Ovary (tissue), 3 donors: ENCODE measurements around the gene GPR26.

Source experiments
- CTCF ChIP-seq, 3 donors: fragments of 450-650 bp in 2 of 3; fragments of 200-600 bp in 1 of 3; IDR thresholded peaks; one replicate each; pipeline versions ENCODE4 v1.5.1 to v1.8.0; 2016 to 2022; ENCODE audit warnings: antibody characterized with exemption in 3 of 3, mild to moderate bottlenecking in 1 of 3
- POLR2A ChIP-seq: fragments of 450-650 bp; IDR thresholded peaks from one replicate; pipeline ENCODE4 v1.6.1; 2017; ENCODE audit warnings: antibody characterized with exemption, mild to moderate bottlenecking, moderate library complexity
- donor health status: DM: no; HTN: no; CAD: no.

GRCh38 chr10:123720536-123720935 is 54.4 kb downstream of the GPR26 start:
- TF ChIP-seq CTCF (IDR thresholded peaks at IDR 0.05), result no peak
- TF ChIP-seq POLR2A, result no peak
